Tibial nerve (tissue), 4 donors: ENCODE data around the gene VASH1. TPM values are rescaled to one million over a fixed set of nuclear protein-coding genes. Genes with fewer than 3 reads are reported as not detected.

Source experiments
- DNase-seq, 2 donors: peaks; one replicate each; pipeline ENCODE4 v3.0.0-alpha.2; 2019; ENCODE audit warnings: low spot score in 2 of 2
- H3K27ac ChIP-seq, 4 donors: fragments of 200-600 bp; sonication (generic) in 3 of 4; one replicate each; pipeline ENCODE4 v1.5.1; 2017 to 2019; ENCODE audit warnings: mild to moderate bottlenecking in 1 of 4
- H3K27me3 ChIP-seq, 2 donors: fragments of 200-600 bp; sonication (generic) in 1 of 2; one replicate each; pipeline versions ENCODE4 v1.5.1 to v1.6.0; 2017 to 2019
- H3K36me3 ChIP-seq, 3 donors: fragments of 200-600 bp; sonication (generic); one replicate each; pipeline ENCODE4 v1.5.1; 2018 to 2019
- H3K4me1 ChIP-seq, 4 donors: fragments of 200-600 bp; sonication (generic) in 3 of 4; one replicate each; pipeline ENCODE4 v1.5.1; 2017 to 2019
- H3K4me3 ChIP-seq, 4 donors: fragments of 200-600 bp; sonication (generic) in 3 of 4; one replicate each; pipeline ENCODE4 v1.5.1; 2017 to 2019; ENCODE audit warnings: mild to moderate bottlenecking in 1 of 4, moderate library complexity in 1 of 4
- H3K9me3 ChIP-seq, 4 donors: fragments of 200-600 bp; sonication (generic) in 3 of 4; one replicate each; pipeline ENCODE4 v1.5.1; 2017 to 2019
- CTCF ChIP-seq, 5 experiments: fragments of 200-600 bp in 3 of 5; fragments of 450-650 bp in 2 of 5; sonication (generic) in 3 of 5; IDR thresholded peaks; one replicate each; pipeline ENCODE4 v1.5.1; 2016 to 2019; ENCODE audit warnings: antibody characterized with exemption in 5 of 5, mild to moderate bottlenecking in 3 of 5, moderate library complexity in 2 of 5
- EP300 ChIP-seq, 2 donors: sonication (generic); formaldehyde crosslinking; IDR thresholded peaks; one replicate each; pipeline ENCODE4 v1.6.1; 2017; ENCODE audit warnings: antibody characterized with exemption in 2 of 2, mild to moderate bottlenecking in 1 of 2
- POLR2A ChIP-seq, 2 donors: fragments of 450-650 bp; IDR thresholded peaks; one replicate each; pipeline ENCODE4 v1.6.1; 2017; ENCODE audit warnings: antibody characterized with exemption in 2 of 2, mild to moderate bottlenecking in 2 of 2, moderate library complexity in 2 of 2
- WGBS, 2 donors: methylation state at CpG; one replicate each; pipeline ENCODE4 v1.1.5; 2018; 5-methylcytosine and 5-hydroxymethylcytosine counted together
- total RNA-seq, 4 donors: library from RNA; depleted of rRNA; stranded (reverse); fragments of >200 nt; gene quantifications; one replicate each; pipeline ENCODE4 v1.1.0, GENCODE V29; 2016

The VASH1 gene
- total RNA-seq, 4 donors from 2014 or later: 13.8 to 24.7 (median 18.6) TPM

GRCh38 chr14:76769636-76770292, 8.5 kb downstream of the VASH1 start:
- TF ChIP-seq CTCF (IDR thresholded peaks at IDR 0.05): no peak
- TF ChIP-seq EP300 (IDR thresholded peaks at IDR 0.05): no peak
- TF ChIP-seq POLR2A (IDR thresholded peaks at IDR 0.05): no peak
- peak in 1 of 2 donors; percentile 2 for DNase-seq
- WGBS, 2 donors: 89 to 90% methylated on average over 15 to 18 of the region's 18 CpGs
- Histone ChIP-seq H3K9me3 (no peaks in the 10 kb centered on the region), H3K4me3 (no peak overlapping the region), H3K4me1 (peaks cover 0 to 66% (median 33%) of the 10 kb centered on the region in 4 donors), H3K27me3 (no peaks in the 10 kb centered on the region), H3K27ac (no peak overlapping the region), H3K36me3 (peaks cover 0 to 6% (median 0%) of the 10 kb centered on the region in 3 donors)

- TF ChIP-seq EP300 (IDR thresholded peaks at IDR 0.05) (no peak), POLR2A (IDR thresholded peaks at IDR 0.05) (no peak), CTCF (IDR thresholded peaks at IDR 0.05) (no peak)
- Histone ChIP-seq H3K36me3 (peaks cover 0 to 9% (median 0%) of the 10 kb centered on the region in 3 donors), H3K4me3 (no peak overlapping the region), H3K4me1 (peaks cover 0 to 58% (median 32%) of the 10 kb centered on the region in 4 donors), H3K27me3 (no peaks in the 10 kb centered on the region), H3K27ac (peak overlapping the region in 2 of 4 donors; percentile 85 to 89), H3K9me3 (no peaks in the 10 kb centered on the region)
- 84 to 88% methylated on average over 10 of the region's 10 CpGs for WGBS, 2 donors
- peak in 1 of 2 donors; percentile 2 for DNase-seq
Measured at GRCh38 chr14:76770521-76771436, 9.5 kb downstream of the VASH1 start.

- Histone ChIP-seq H3K4me1 (peaks cover 0 to 57% (median 32%) of the 10 kb centered on the region in 4 donors), H3K36me3 (peaks cover 0 to 13% (median 0%) of the 10 kb centered on the region in 3 donors), H3K4me3 (no peak overlapping the region), H3K9me3 (no peaks in the 10 kb centered on the region), H3K27ac (peak overlapping the region in 2 of 4 donors; percentile 85 to 89), H3K27me3 (no peaks in the 10 kb centered on the region)
- 84 to 86% methylated on average over 9 of the region's 9 CpGs for WGBS, 2 donors
- DNase-seq: peak in 1 of 2 donors; percentile 0
- no peak for TF ChIP-seq CTCF (IDR thresholded peaks at IDR 0.05)
- TF ChIP-seq EP300 (IDR thresholded peaks at IDR 0.05): no peak
- no peak for TF ChIP-seq POLR2A (IDR thresholded peaks at IDR 0.05)
Measured at GRCh38 chr14:76771437-76771980, 10.2 kb downstream of the VASH1 start.

- WGBS, 2 donors: 18 to 21% methylated on average over 11 to 13 of the region's 13 CpGs
- Histone ChIP-seq H3K4me1 (peaks cover 0 to 55% (median 32%) of the 10 kb centered on the region in 4 donors), H3K9me3 (no peaks in the 10 kb centered on the region), H3K4me3 (peak overlapping the region in 1 of 4 donors; percentile 4), H3K27ac (peak overlapping the region; percentile 26 to 89 (median 72)), H3K27me3 (no peaks in the 10 kb centered on the region), H3K36me3 (peaks cover 0 to 21% (median 0%) of the 10 kb centered on the region in 3 donors)
- TF ChIP-seq CTCF (IDR thresholded peaks at IDR 0.05) (no peak), EP300 (IDR thresholded peaks at IDR 0.05) (peak in 1 of 2 donors; percentile 4)
- DNase-seq: peak in 1 of 2 donors; percentile 15
Measured at GRCh38 chr14:76772300-76773187, 11.3 kb downstream of the VASH1 start.
